Stimulated activated naive CD8-positive, alpha-beta T cell treated with anti-CD3 and anti-CD28 coated beads, Interleukin-15, Interleukin-2, amounts not matched to agents 100 ng/mL and 50 ng/mL, for 24 hours (primary cell): ENCODE measurements around the gene RGMA.

Source experiments
- H3K27ac Mint-ChIP-seq: one replicate; pipeline ENCODE4 v1.8.0; 2021; ENCODE audit warnings: mild to moderate bottlenecking, mixed read lengths
- H3K27me3 Mint-ChIP-seq: one replicate; pipeline ENCODE4 v1.8.0; 2021; ENCODE audit warnings: mixed read lengths
- H3K36me3 Mint-ChIP-seq: one replicate; pipeline ENCODE4 v1.8.0; 2021; ENCODE audit warnings: low read depth, mixed read lengths
- H3K4me1 Mint-ChIP-seq: one replicate; pipeline ENCODE4 v1.8.0; 2021; ENCODE audit warnings: low read depth, mixed read lengths
- H3K4me3 Mint-ChIP-seq: one replicate; pipeline ENCODE4 v1.8.0; 2021; ENCODE audit warnings: mild to moderate bottlenecking, mixed read lengths
- H3K9me3 Mint-ChIP-seq: one replicate; pipeline ENCODE4 v1.8.0; 2021; ENCODE audit warnings: mixed read lengths

RGMA gene

DNA sequence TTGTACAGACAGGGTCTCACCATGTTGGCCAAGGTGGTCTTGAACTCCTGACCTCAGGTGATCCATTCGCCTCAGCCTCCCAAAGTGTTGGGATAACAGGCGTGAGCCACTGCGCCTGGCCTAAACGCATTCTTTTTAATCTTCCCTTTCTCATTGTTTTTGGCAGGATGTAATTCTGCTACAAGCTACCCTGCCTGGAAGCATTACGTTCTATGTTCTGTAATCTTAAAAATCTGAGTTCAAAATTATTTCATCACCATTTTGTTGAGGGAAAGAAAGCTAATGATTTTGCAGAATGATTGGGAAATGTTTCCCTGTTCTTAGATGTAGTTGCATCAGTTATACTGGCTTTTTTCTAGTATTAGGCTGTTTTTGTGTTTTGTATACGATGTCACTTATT lies 71.5 kb downstream of the RGMA start:
- Mint-ChIP-seq H3K4me3 (no peak overlapping the region), H3K9me3 (no peaks in the 10 kb centered on the region), H3K27me3 (no peaks in the 10 kb centered on the region), H3K36me3 (peaks cover 94% of the 10 kb centered on the region), H3K27ac (peak overlapping the region; percentile 34), H3K4me1 (peaks cover 62% of the 10 kb centered on the region)

DNA sequence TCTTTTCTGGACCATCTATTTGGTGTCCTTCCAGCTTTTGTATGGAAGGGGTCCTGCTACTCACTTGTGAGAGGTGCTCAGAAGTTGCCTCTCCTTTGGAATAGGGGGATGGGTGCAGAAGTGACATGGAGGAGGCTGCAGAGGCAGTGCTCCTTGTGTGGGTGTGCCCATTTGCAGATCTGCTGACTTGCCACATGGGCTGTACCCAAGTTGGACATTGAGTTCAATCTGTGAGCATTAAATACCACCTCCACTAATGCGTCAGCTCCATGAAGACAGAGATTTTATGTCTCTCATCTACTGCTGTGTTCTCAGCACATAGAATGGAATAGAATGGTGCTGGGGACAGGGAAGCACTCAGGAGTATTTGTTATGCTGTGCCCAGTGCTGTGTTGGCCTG lies 76.2 kb downstream of the RGMA start:
- Mint-ChIP-seq H3K4me1 (peaks cover 15% of the 10 kb centered on the region), H3K9me3 (no peaks in the 10 kb centered on the region), H3K27ac (no peak overlapping the region), H3K27me3 (no peaks in the 10 kb centered on the region), H3K4me3 (no peak overlapping the region), H3K36me3 (peaks cover 93% of the 10 kb centered on the region)

DNA sequence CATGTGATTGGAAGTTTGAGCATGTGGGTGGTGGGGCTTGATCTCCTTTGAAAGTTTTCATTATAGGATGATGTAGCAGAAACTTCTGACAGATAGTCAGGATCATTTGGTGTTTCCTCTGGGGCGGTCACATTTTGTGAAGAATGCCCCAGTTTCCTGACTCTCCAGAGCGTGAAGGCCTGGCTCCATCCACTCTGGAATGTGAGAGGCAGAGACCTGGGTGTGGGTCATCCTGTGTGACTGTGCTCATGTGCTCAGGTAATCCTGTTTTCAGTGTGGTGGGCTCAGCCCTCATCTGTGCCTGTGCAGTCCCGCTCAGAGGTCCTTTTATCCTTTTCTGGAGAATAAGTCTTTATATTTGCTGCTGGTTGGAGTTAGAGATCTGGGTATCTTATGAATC lies 81.0 kb downstream of the RGMA start:
- Mint-ChIP-seq H3K9me3 (no peaks in the 10 kb centered on the region), H3K27ac (peak overlapping the region; percentile 43), H3K27me3 (no peaks in the 10 kb centered on the region), H3K36me3 (peaks cover 93% of the 10 kb centered on the region), H3K4me1 (no peaks in the 10 kb centered on the region), H3K4me3 (no peak overlapping the region)

DNA sequence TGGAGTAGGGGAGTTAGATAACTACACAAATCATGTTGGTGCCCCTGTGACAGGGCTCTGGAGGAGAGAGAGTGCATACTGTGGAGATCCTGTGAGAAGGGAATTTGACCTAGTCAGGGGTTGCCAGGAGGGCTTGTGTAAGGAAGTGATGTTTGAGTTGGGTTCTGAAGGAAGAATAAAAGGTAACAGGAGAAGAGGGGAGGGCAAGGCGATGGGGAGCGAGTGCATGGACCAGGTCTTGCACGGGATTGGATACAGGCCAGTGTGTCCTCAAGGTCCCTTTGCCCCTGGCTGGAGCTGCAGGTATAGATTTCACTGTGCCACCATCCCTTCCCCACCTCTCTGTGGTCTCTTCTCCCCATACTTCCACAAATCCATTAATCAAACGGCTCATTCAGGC lies 83.9 kb downstream of the RGMA start:
- H3K36me3 Mint-ChIP-seq: peaks cover 87% of the 10 kb centered on the region
- no peaks in the 10 kb centered on the region for H3K4me1 Mint-ChIP-seq
- H3K27ac Mint-ChIP-seq: peak overlapping the region; percentile 17

DNA sequence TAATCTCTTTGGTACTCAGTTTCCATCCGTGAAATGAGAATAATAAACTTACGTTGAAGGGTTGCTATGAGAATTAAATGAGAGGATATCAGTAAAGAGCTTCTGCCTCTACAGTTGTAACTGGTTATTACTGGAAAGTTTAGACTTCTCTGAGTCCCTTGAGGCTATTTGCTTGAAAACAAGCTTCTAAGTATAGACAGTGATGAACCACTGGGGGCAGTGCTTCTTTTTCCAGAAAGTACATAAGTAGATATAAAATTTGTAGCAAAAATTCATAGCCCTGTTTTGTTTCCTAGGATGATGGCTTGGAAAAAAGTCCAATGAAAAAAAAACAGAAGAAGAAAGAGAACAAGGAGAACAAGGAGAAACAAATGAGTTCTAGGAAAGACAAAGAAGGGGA lies 87.1 kb downstream of the RGMA start:
- H3K4me3 Mint-ChIP-seq: no peak overlapping the region
- no peaks in the 10 kb centered on the region for H3K27me3 Mint-ChIP-seq
- H3K27ac Mint-ChIP-seq: no peak overlapping the region
- H3K36me3 Mint-ChIP-seq: peaks cover 86% of the 10 kb centered on the region
- no peaks in the 10 kb centered on the region for H3K9me3 Mint-ChIP-seq
- no peaks in the 10 kb centered on the region for H3K4me1 Mint-ChIP-seq

More for the DNA sequence above, 83.9 kb downstream of the RGMA start:
- Mint-ChIP-seq H3K4me3 (no peak overlapping the region), H3K27me3 (no peaks in the 10 kb centered on the region), H3K9me3 (no peaks in the 10 kb centered on the region)

DNA sequence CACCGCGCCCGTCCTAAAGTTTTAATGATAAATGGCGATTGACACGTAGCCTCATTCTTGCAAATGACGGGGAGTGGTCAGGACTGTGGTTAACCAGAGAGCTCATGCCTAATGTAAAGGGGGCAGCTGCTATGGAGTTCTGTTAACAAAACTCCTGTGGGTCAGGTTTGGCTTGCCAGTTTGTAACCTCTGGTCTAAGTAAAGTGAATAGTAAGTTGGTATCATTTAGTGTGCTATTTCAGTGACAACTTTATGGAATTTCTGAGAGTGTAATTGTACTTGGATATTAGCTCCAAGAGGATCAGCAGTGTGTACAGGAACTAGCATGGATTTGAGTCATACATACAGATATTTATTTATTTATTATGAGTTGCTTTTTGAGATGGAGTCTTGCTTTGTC lies 87.9 kb downstream of the RGMA start:
- Mint-ChIP-seq H3K36me3 (peaks cover 86% of the 10 kb centered on the region), H3K4me3 (no peak overlapping the region), H3K27ac (no peak overlapping the region), H3K4me1 (no peaks in the 10 kb centered on the region), H3K27me3 (no peaks in the 10 kb centered on the region), H3K9me3 (no peaks in the 10 kb centered on the region)

DNA sequence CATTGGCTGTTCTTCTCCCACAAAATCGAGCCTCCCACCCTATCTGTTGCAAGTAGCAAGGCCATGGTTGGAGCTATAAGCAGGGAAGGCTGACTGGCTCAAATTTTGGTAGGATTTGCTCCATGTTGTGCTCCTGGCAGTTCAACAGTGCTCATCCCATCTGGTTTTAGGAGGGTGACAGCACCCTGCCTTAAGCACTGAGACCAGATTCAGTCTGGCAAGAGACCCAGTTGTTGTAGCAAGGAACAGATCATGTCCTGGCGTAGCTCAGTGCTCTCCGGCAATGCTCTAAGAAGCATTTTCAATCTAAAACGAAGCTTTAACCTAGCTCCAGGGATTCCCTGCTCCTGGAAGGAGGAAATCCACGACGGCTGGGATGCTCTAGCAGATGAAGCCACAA lies 91.2 kb downstream of the RGMA start:
- H3K27ac Mint-ChIP-seq: no peak overlapping the region
- peaks cover 80% of the 10 kb centered on the region for H3K36me3 Mint-ChIP-seq
- no peak overlapping the region for H3K4me3 Mint-ChIP-seq
- H3K4me1 Mint-ChIP-seq: no peaks in the 10 kb centered on the region
- H3K27me3 Mint-ChIP-seq: no peaks in the 10 kb centered on the region
- no peaks in the 10 kb centered on the region for H3K9me3 Mint-ChIP-seq

DNA sequence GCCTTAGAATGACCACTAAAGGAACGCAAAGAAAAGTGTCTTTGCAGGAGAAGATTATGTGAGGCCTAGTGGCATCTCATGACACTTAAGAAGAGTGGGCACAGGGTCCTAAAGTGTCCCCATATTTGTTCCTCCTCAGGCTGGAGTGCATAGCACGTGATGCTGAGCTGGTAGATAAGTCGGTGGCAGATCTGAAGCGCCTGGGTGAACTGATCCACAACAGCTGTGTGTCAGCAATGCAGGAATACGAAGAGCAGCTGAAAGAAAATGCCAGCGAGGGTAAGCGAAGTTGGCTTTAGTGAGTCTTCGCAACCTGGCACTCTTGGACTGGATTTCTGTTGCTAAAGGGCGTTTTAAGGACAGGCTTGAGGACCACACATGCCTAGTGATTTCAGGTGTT lies 96.3 kb downstream of the RGMA start:
- H3K27ac Mint-ChIP-seq: peak overlapping the region; percentile 66
- H3K4me3 Mint-ChIP-seq: no peak overlapping the region
- H3K36me3 Mint-ChIP-seq: peaks cover 85% of the 10 kb centered on the region
- no peaks in the 10 kb centered on the region for H3K9me3 Mint-ChIP-seq
- H3K4me1 Mint-ChIP-seq: peaks cover 8% of the 10 kb centered on the region
- no peaks in the 10 kb centered on the region for H3K27me3 Mint-ChIP-seq

DNA sequence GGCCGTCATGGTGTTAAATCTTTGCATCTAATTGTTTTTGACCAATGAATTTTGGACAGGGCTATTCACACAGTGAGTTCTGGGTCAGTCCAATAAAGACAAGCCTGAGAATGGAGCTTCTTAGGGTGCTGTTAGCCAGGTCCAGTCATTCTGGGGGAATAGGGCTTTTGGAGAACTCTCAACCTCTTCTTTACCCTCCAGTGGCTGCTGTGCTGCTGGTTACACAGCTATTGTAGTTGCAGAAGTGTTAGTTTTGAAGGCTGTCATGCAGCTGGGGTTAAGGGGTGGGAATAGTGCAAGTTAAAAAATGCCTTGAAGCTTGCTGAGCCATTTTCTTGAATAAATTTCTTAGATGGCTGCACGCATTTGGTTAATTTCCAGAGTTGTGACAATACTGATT lies 99.0 kb downstream of the RGMA start:
- H3K36me3 Mint-ChIP-seq: peaks cover 75% of the 10 kb centered on the region
- no peaks in the 10 kb centered on the region for H3K9me3 Mint-ChIP-seq
- H3K4me3 Mint-ChIP-seq: no peak overlapping the region
- no peak overlapping the region for H3K27ac Mint-ChIP-seq
- H3K27me3 Mint-ChIP-seq: no peaks in the 10 kb centered on the region
- H3K4me1 Mint-ChIP-seq: peaks cover 8% of the 10 kb centered on the region

DNA sequence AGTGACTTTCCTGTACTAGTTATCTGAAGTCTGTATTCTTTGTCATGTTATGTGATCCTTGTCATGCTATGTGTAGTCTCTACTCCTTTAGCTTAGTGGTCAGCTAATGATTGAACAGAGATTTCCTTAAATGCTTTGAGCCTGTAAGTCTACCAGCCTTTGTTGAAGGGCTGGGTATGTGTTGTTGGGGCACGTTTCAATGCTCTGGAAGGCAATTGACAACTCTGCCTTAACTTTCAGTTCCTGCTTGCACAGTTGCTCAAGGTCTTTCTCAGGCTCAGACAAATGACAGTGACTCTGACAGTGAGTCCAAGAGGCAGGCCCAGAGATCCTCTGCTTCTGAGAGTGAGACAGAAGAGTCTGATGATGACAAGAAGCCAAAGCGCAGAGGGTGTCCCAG lies 99.5 kb downstream of the RGMA start:
- H3K4me1 Mint-ChIP-seq: peaks cover 8% of the 10 kb centered on the region
- H3K4me3 Mint-ChIP-seq: no peak overlapping the region
- H3K27ac Mint-ChIP-seq: peak overlapping the region; percentile 62
- H3K36me3 Mint-ChIP-seq: peaks cover 71% of the 10 kb centered on the region
- H3K27me3 Mint-ChIP-seq: no peaks in the 10 kb centered on the region
- no peaks in the 10 kb centered on the region for H3K9me3 Mint-ChIP-seq
